Breast epithelium (tissue), 4 donors: Measurements from ENCODE around the gene SRPK1. TPM values are rescaled to one million over a fixed set of nuclear protein-coding genes. Genes with fewer than 3 reads are reported as not detected.

Experiments used
- DNase-seq, 2 donors: peaks; one replicate each; pipeline ENCODE4 v3.0.0-alpha.2; 2019; ENCODE audit warnings: low spot score in 2 of 2
- H3K27ac ChIP-seq, 2 donors: fragments of 200-600 bp; sonication (generic) in 1 of 2; one replicate each; pipeline ENCODE4 v1.5.1; 2016 to 2019; ENCODE audit warnings: mild to moderate bottlenecking in 1 of 2
- H3K27me3 ChIP-seq, 2 donors: fragments of 200-600 bp; sonication (generic) in 1 of 2; one replicate each; pipeline versions ENCODE4 v1.5.1 to v1.6.0; 2017 to 2019; ENCODE audit warnings: control low read depth in 1 of 2, mild to moderate bottlenecking in 1 of 2
- H3K36me3 ChIP-seq: fragments of 200-600 bp; one replicate; pipeline ENCODE4 v1.5.1; 2019
- H3K4me1 ChIP-seq, 2 donors: fragments of 200-600 bp; sonication (generic); one replicate each; pipeline ENCODE4 v1.5.1; 2016 to 2019; ENCODE audit warnings: control low read depth in 1 of 2
- H3K4me3 ChIP-seq, 3 donors: fragments of 200-600 bp; sonication (generic); 1 replicate in 2 of 3; 2 replicates in 1 of 3; pipeline ENCODE4 v1.5.1; 2016 to 2019; ENCODE audit warnings: mild to moderate bottlenecking in 3 of 3, moderate library complexity in 2 of 3
- H3K9me3 ChIP-seq, 2 donors: fragments of 200-600 bp; sonication (generic) in 1 of 2; one replicate each; pipeline ENCODE4 v1.5.1; 2016 to 2019; ENCODE audit warnings: control low read depth in 1 of 2
- POLR2A ChIP-seq: fragments of 450-650 bp; IDR thresholded peaks from one replicate; pipeline ENCODE4 v1.6.1; 2016; ENCODE audit warnings: antibody characterized with exemption, mild to moderate bottlenecking, moderate library complexity
- POLR2AphosphoS5 ChIP-seq, 3 donors: sonication (generic); formaldehyde crosslinking; IDR thresholded peaks; one replicate each; pipeline ENCODE4 v1.6.1; 2017; ENCODE audit warnings: antibody characterized with exemption in 3 of 3
- intact Hi-C: fragments of 100-400 bp; cut with DNase I; formaldehyde crosslinking; loops from one replicate; pipeline ENCODE4 v1.15.1; 2023; ENCODE audit warnings: low total_unique reads
- total RNA-seq, 3 donors: library from RNA; depleted of rRNA; stranded (reverse); fragments of >200 nt; gene quantifications; one replicate each; pipeline ENCODE4 v1.1.0, GENCODE V29; 2016
- TF ChIP-seq, protein P1 (sequence below), 3 donors: fragments of 450-650 bp; IDR thresholded peaks; one replicate each; pipeline ENCODE4 v1.5.1; 2016 to 2017; ENCODE audit warnings: antibody characterized with exemption in 3 of 3, mild to moderate bottlenecking in 3 of 3, moderate library complexity in 3 of 3

Gene SRPK1
- total RNA-seq, 3 donors from 2014 or later: 29.1 to 77.7 (median 61.3) TPM

DNA sequence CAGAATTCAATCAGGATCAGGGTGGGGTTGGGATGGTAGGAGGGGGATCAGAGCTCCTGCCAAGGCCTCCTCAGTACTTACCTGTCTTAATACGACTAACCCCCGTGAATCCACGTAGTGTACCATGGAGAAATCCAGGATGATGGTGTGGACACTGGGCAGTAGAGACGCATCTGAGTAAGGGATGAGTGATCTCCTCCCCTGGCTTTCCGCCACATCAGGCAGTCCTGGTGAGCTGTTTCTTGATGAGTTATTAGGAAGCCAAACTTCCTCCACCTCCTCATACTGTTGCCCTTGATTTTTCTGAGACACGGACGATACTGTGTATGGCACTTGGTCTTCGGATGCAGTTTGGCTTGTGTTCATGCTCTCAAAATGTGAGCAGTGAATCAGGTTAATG lies 34.2 kb upstream of the SRPK1 start:
- H3K4me1 ChIP-seq: no peaks in the 10 kb centered on the region
- DNase-seq: no peak
- intact Hi-C loops: no loop called here
- no peak overlapping the region for H3K27ac ChIP-seq
- no peaks in the 10 kb centered on the region for H3K36me3 ChIP-seq
- no peaks in the 10 kb centered on the region for H3K9me3 ChIP-seq
- TF ChIP-seq, protein P1, sequence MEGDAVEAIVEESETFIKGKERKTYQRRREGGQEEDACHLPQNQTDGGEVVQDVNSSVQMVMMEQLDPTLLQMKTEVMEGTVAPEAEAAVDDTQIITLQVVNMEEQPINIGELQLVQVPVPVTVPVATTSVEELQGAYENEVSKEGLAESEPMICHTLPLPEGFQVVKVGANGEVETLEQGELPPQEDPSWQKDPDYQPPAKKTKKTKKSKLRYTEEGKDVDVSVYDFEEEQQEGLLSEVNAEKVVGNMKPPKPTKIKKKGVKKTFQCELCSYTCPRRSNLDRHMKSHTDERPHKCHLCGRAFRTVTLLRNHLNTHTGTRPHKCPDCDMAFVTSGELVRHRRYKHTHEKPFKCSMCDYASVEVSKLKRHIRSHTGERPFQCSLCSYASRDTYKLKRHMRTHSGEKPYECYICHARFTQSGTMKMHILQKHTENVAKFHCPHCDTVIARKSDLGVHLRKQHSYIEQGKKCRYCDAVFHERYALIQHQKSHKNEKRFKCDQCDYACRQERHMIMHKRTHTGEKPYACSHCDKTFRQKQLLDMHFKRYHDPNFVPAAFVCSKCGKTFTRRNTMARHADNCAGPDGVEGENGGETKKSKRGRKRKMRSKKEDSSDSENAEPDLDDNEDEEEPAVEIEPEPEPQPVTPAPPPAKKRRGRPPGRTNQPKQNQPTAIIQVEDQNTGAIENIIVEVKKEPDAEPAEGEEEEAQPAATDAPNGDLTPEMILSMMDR (IDR thresholded peaks at IDR 0.05): no peak
- no peak for TF ChIP-seq POLR2A
- TF ChIP-seq POLR2AphosphoS5 (IDR thresholded peaks at IDR 0.05): no peak
- no peak overlapping the region for H3K4me3 ChIP-seq
- H3K27me3 ChIP-seq: no peaks in the 10 kb centered on the region

DNA sequence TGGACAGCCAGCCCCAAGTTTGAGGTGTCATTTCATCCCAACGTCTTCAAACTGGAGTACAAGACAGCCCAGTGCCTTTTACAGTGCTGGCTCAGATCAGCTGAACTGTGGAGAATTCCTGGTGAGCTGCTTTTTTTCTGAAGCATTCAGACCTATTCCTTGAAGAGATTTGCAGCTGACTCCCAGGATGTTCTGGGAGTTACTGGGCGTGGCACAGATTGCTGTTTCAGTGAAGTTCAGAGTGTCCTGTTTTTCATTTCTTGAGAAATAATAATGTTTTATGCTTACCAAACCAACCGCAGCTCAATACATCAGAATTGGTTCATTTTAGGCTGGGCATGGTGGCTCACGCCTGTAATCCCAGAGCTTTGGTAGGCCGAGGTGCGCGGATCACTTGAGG lies 33.4 kb upstream of the SRPK1 start:
- Histone ChIP-seq H3K27me3 (no peaks in the 10 kb centered on the region), H3K4me3 (no peak overlapping the region), H3K4me1 (no peaks in the 10 kb centered on the region), H3K36me3 (no peaks in the 10 kb centered on the region), H3K27ac (no peak overlapping the region), H3K9me3 (no peaks in the 10 kb centered on the region)
- intact Hi-C loops: no loop called here
- TF ChIP-seq, protein P1 (IDR thresholded peaks at IDR 0.05): no peak
- no peak for DNase-seq

DNA sequence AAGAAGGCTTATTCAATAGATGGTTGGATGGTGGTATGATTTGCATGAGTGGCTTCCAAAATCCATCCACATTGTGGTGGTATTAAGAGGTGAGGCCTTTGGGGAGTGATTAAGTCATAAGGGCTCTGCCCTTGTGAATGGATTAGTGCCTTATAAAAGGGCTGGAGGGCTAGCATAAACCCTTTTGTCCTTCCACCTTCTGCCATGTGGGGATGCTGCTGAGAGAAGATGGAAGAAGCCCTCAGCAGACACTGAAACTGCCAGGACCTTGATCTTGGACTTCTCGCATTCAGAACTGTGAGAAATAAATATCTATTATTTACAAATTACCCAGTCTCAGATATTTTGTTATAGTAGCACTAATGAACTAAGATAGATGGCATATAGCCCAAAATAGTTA lies 27.8 kb upstream of the SRPK1 start:
- no peak for TF ChIP-seq POLR2A
- TF ChIP-seq, protein P1 (IDR thresholded peaks at IDR 0.05): no peak
- no peak for TF ChIP-seq POLR2AphosphoS5 (IDR thresholded peaks at IDR 0.05)

DNA sequence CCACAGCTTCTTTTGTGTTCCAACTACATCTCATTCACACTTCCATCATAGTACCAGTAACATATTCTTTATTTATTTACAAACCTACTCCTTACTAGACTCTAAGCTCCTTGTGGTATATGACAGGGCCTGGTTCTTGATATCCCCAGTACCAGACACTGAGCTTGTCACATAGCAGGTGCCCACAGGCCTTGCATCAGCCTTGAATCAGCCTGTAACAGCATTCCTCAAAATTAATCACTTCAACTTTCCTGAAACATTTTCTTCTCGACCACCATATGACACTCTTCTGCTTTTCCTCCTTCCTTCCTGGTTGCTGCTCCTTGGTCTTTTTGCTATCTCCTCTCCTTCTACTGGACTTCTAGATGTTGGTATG lies 24.7 kb upstream of the SRPK1 start:
- H3K27me3 ChIP-seq: no peaks in the 10 kb centered on the region
- TF ChIP-seq, protein P1 (IDR thresholded peaks at IDR 0.05): no peak
- no peak for TF ChIP-seq POLR2AphosphoS5 (IDR thresholded peaks at IDR 0.05)
- TF ChIP-seq POLR2A: no peak
- H3K36me3 ChIP-seq: no peaks in the 10 kb centered on the region
- no peak overlapping the region for H3K27ac ChIP-seq
- H3K9me3 ChIP-seq: no peaks in the 10 kb centered on the region
- no peak overlapping the region for H3K4me3 ChIP-seq
- H3K4me1 ChIP-seq: no peaks in the 10 kb centered on the region
- intact Hi-C loops: no loop called here
- no peak for DNase-seq

More for the DNA sequence above, 27.8 kb upstream of the SRPK1 start:
- no peaks in the 10 kb centered on the region for H3K4me1 ChIP-seq
- DNase-seq: no peak
- H3K9me3 ChIP-seq: no peaks in the 10 kb centered on the region
- H3K27ac ChIP-seq: no peak overlapping the region
- intact Hi-C loops: no loop called here
- H3K36me3 ChIP-seq: no peaks in the 10 kb centered on the region
- H3K27me3 ChIP-seq: no peaks in the 10 kb centered on the region
- no peak overlapping the region for H3K4me3 ChIP-seq

DNA sequence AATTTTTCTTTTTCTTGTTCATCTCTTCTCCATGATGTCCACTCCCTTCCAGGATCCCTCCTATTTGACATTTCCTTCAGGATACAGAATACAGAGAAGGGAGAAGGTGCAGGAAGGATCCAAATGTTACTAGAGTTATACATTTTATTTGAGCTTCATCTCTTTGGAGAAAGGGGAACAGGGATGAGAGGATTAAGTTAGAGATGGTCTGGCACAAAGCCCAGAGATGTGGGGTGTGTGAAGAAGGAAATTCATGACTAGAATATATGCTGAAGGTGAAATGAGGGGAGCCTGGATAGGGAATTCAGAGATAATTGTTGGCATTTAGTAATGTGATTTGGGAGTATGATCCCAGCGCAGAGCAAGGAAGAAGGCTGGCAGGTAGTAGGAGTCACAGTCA lies 22.5 kb upstream of the SRPK1 start:
- intact Hi-C loops: no loop called here
- no peak for DNase-seq
- no peaks in the 10 kb centered on the region for H3K27me3 ChIP-seq
- H3K4me3 ChIP-seq: no peak overlapping the region
- TF ChIP-seq POLR2AphosphoS5 (IDR thresholded peaks at IDR 0.05) (no peak), POLR2A (no peak)
- TF ChIP-seq, protein P1 (IDR thresholded peaks at IDR 0.05): no peak
- H3K27ac ChIP-seq: no peak overlapping the region
- no peaks in the 10 kb centered on the region for H3K4me1 ChIP-seq
- H3K9me3 ChIP-seq: no peaks in the 10 kb centered on the region
- H3K36me3 ChIP-seq: no peaks in the 10 kb centered on the region
